IgD-negative memory B cell (primary cell): Measurements from ENCODE around the gene LIM2. TPM values are rescaled to one million over a fixed set of nuclear protein-coding genes. Genes with fewer than 3 reads are reported as not detected.
"Not testable (repeated sequence)": the region's sequence is repeated elsewhere in the genome, so short reads cannot be mapped to it uniquely, and the experiment has no call there.

ENCODE experiments used
- H3K27ac Mint-ChIP-seq, 3 donors: one replicate each; pipeline ENCODE4 v1.8.0; 2020 to 2022; ENCODE audit warnings: mild to moderate bottlenecking in 3 of 3, mixed read lengths in 3 of 3, moderate library complexity in 1 of 3
- H3K27me3 Mint-ChIP-seq: one replicate; pipeline ENCODE4 v1.8.0; 2021; ENCODE audit warnings: mixed read lengths
- H3K36me3 Mint-ChIP-seq: one replicate; pipeline ENCODE4 v1.8.0; 2020; ENCODE audit warnings: mild to moderate bottlenecking, mixed read lengths
- H3K4me1 Mint-ChIP-seq, 3 donors: one replicate each; pipeline ENCODE4 v1.8.0; 2020 to 2022; ENCODE audit warnings: mixed read lengths in 3 of 3, mild to moderate bottlenecking in 1 of 3
- H3K4me3 Mint-ChIP-seq, 4 donors: one replicate each; pipeline ENCODE4 v1.8.0; 2020 to 2022; ENCODE audit warnings: mild to moderate bottlenecking in 4 of 4, mixed read lengths in 4 of 4, moderate library complexity in 3 of 4
- H3K9me3 Mint-ChIP-seq, 3 donors: one replicate each; pipeline ENCODE4 v1.8.0; 2020 to 2021; ENCODE audit warnings: mixed read lengths in 3 of 3, mild to moderate bottlenecking in 1 of 3
- polyA plus RNA-seq: library from polyadenylated mRNA; unstranded; fragments of 300-500 nt; fragmentation: Illumina TruSeq; gene quantifications from one replicate; pipeline ENCODE4 v1.2.3, GENCODE V29; 2021

LIM2 gene, protein sequence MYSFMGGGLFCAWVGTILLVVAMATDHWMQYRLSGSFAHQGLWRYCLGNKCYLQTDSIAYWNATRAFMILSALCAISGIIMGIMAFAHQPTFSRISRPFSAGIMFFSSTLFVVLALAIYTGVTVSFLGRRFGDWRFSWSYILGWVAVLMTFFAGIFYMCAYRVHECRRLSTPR
- 0.24 TPM for polyA plus RNA-seq

DNA sequence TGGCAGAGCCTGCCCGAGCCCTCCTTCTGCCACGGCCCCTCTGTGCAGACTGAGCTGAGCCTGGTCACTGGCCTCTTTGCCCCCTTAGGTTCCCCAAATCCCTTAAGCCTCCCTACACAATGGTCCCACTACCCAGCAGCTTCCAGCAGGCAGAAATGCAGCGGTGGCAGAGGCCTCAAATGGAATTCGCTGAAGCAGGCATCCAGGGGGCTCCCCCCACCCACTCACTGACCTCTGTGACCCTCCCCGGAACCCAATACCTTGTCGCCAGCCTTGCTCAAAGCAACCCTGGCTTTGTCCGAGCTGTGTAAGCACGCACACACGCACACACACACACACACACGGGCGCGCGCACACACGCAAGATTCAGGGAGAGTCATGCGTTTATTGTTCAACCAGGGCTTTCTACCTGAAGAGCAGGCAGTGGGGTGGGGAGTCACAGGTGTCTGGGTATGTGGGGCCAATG, at the start of gene LIM2:
Gene LIM2, minus strand, starts transcription at position 51 of the 466 bp plus-strand sequence. CDS start 531 bp downstream, outside the sequence.
- peaks cover 1 to 6% (median 2%) of the 10 kb centered on the region in 3 donors for H3K4me1 Mint-ChIP-seq
- peak within 1 kb of the TSS in 2 of 3 donors; percentile 15 to 40 for H3K27ac Mint-ChIP-seq
- no peaks in the 10 kb centered on the region for H3K27me3 Mint-ChIP-seq
- peak within 1 kb of the TSS in 3 of 4 donors; percentile 3 to 55 (median 18) for H3K4me3 Mint-ChIP-seq
- no peaks in the 10 kb centered on the region for H3K9me3 Mint-ChIP-seq
- peaks cover 1% of the 10 kb centered on the region for H3K36me3 Mint-ChIP-seq

DNA sequence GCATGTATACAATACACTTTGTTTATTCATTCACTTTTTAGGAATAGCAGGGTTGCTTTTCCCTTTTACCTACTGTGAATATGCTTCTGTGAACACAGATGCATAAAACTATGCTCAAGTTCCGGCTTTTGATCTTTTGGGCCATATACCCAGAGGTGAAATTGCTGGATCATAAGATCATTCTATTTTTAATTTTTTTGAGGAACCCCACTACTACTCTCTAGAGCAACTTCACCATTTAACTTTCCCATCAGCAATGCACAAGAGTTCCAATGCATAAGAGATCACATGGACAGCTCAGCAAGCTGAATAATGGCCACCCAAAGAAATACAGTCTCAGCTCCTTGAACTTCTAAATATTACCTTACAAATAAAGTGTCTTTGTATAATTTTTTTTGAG, 46.7 kb upstream of the LIM2 start:
- H3K9me3 Mint-ChIP-seq: no peaks in the 10 kb centered on the region
- no peaks in the 10 kb centered on the region for H3K36me3 Mint-ChIP-seq
- H3K27ac Mint-ChIP-seq: no peak overlapping the region
- peaks cover 0 to 12% (median 1%) of the 10 kb centered on the region in 3 donors for H3K4me1 Mint-ChIP-seq
- no peak overlapping the region for H3K4me3 Mint-ChIP-seq
- H3K27me3 Mint-ChIP-seq: peaks cover 3% of the 10 kb centered on the region

DNA sequence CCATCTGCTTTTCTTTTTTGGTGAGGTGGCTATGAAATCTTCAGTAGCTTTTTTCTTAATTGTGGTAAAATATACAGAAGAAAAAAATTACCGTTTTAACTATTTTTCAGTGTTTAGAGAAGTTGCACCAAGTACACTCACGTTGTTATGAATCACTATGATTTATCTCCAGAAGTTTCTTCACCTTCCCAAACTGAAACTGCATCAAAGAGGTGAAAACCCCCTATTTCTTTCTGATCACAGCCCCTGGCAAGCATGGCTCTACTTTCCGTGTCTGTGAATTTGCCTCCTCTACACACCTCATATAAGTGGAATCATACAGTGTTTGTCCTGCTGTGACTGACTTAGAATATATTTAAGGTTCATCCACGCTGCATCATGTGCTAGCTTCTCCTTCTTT, 45.3 kb upstream of the LIM2 start:
- Mint-ChIP-seq H3K9me3 (no peaks in the 10 kb centered on the region), H3K4me1 (peaks cover 0 to 6% (median 0%) of the 10 kb centered on the region in 3 donors)

DNA sequence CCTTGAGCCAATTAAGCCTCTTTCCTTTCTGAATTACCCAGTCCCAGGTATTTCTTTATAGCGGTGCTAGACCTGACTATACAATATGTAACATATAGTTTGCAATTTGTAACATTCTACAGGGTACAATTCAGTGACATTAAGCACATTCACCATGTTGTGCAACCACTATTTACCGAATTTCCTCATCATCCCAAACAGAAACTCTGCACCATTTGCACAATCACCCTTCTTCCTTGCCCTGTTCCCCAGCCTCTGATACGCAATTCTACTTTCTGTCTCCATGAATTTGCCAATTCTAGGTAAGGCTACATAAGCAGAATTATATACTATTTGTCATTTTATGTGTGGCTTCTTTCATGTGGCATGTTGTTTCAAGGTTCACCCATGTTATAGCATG, 43.4 kb upstream of the LIM2 start:
- no peaks in the 10 kb centered on the region for H3K9me3 Mint-ChIP-seq
- peaks cover 2% of the 10 kb centered on the region for H3K36me3 Mint-ChIP-seq
- no peaks in the 10 kb centered on the region for H3K27me3 Mint-ChIP-seq
- H3K27ac Mint-ChIP-seq: no peak overlapping the region
- H3K4me3 Mint-ChIP-seq: no peak overlapping the region
- H3K4me1 Mint-ChIP-seq: peaks cover 0 to under 1% (median 0%) of the 10 kb centered on the region in 3 donors

More for the DNA sequence above, 45.3 kb upstream of the LIM2 start:
- Mint-ChIP-seq H3K27me3 (no peaks in the 10 kb centered on the region), H3K4me3 (no peak overlapping the region), H3K27ac (no peak overlapping the region), H3K36me3 (peaks cover 2% of the 10 kb centered on the region)

DNA sequence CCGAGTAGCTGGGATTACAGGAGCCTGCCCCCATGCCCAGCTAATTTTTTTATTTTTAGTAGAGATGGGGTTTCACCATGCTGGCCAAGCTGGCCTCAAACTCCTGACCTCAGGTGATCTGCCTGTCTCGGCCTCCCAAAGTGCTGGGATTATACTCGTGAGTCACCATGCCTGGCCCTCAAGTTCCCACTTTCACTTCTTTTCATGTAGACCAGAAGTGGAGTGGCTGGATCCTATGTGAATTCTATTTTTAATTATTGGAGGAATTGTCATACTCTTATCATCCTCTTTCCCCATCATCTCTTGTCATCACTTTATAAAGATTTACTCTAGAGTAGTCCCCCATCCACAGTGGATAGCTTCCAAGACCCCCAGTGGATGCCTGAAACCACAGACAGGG, 42.4 kb upstream of the LIM2 start:
- no peaks in the 10 kb centered on the region for H3K4me1 Mint-ChIP-seq
- H3K27ac Mint-ChIP-seq: no peak overlapping the region
- H3K9me3 Mint-ChIP-seq: no peaks in the 10 kb centered on the region
- peaks cover 2% of the 10 kb centered on the region for H3K36me3 Mint-ChIP-seq
- no peak overlapping the region for H3K4me3 Mint-ChIP-seq
- no peaks in the 10 kb centered on the region for H3K27me3 Mint-ChIP-seq

DNA sequence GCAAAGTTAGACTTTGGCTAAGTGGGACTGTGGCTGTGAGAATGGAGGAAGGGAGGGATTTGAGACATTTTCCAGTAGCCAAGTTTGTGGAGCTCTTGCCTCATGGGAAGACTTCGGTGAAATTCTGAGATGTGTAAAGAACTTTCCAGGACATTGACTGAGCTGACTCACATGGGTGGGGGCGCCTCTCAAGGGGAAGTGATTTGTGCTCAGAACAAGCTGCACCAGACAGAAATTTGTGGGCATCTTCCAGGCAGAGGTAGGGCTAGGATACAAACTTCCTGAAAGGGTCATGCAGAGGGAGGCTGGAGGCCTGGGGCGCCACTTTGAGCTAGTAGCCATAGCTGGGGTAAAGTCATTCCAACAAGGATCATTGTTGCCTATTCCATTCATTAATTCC, 39.4 kb upstream of the LIM2 start:
- peaks cover 4% of the 10 kb centered on the region for H3K27me3 Mint-ChIP-seq
- no peaks in the 10 kb centered on the region for H3K9me3 Mint-ChIP-seq
- H3K36me3 Mint-ChIP-seq: peaks cover 2% of the 10 kb centered on the region
- no peak overlapping the region for H3K27ac Mint-ChIP-seq
- no peaks in the 10 kb centered on the region for H3K4me1 Mint-ChIP-seq
- no peak overlapping the region for H3K4me3 Mint-ChIP-seq

DNA sequence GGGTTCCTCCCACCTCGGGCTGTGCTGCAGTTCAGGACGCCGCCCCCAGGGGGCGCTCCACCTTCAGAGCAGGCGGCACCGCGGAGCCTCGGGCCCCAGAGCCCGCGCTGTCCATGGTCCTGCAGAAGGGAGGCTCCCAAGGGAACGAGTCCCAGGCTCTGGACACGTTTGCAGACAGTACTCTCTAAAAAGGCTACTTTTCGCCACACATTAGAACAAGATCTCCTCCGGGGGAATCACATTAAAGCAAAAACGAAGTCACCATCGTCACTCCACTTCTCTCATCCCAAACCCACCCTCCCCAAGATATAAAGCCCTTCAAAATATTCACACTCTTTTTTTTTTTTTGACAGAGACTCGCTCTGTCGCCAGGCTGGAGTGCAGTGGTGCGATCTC, 34.3 kb upstream of the LIM2 start:
- Mint-ChIP-seq H3K27ac (peak overlapping the region in 1 of 3 donors; percentile 43), H3K27me3 (peaks cover 4% of the 10 kb centered on the region), H3K4me1 (peaks cover 6 to 14% (median 8%) of the 10 kb centered on the region in 3 donors), H3K36me3 (no peaks in the 10 kb centered on the region), H3K9me3 (no peaks in the 10 kb centered on the region), H3K4me3 (peak overlapping the region in 1 of 4 donors; percentile 43)

DNA sequence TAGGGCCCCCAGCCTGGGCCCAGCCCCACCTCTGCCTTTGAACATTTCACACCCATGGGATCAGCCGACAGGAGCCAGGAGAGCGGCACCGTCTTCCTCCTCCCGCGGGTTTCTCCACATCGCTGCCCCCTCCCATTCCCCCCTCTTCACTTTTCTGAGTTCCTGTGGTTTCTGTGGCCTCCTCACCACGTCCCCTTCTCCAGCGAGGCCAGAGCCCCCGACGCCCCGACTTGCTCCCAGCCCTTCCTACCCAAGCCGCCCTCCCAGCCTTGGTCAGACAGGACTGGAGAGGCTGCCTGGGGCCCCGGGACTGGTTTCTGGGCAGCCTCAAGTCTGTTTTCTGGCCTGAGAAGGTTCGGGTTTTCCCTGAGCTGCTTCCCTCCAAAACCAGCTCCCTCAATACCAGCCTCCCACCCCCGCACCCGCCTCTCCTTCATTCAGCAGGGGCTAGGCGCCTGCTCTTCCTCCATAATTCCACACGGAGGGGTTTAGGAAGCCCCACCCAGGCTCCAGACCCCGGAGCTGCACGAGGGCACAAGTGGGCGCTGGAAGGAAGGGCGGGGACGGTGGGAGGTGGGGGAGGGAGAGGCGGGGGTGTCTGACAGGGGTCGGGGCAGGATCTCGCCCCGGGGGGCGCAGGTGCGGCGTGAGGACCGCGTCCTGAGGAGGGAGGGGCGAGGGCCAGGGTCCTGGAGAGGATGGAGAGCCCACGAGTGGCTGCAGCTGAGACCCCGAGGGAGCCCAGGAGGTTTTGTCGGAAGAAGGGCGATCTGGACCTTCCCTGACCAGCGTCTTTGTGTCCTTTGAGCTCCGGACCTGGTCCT, 33.7 kb upstream of the LIM2 start:
- no peaks in the 10 kb centered on the region for H3K36me3 Mint-ChIP-seq
- H3K4me3 Mint-ChIP-seq: peak overlapping the region in 2 of 4 donors; percentile 43 to 63
- peaks cover 8 to 17% (median 10%) of the 10 kb centered on the region in 3 donors for H3K4me1 Mint-ChIP-seq
- H3K9me3 Mint-ChIP-seq: no peaks in the 10 kb centered on the region
- H3K27ac Mint-ChIP-seq: peak overlapping the region in 2 of 3 donors; percentile 46 to 71
- peaks cover 4% of the 10 kb centered on the region for H3K27me3 Mint-ChIP-seq

DNA sequence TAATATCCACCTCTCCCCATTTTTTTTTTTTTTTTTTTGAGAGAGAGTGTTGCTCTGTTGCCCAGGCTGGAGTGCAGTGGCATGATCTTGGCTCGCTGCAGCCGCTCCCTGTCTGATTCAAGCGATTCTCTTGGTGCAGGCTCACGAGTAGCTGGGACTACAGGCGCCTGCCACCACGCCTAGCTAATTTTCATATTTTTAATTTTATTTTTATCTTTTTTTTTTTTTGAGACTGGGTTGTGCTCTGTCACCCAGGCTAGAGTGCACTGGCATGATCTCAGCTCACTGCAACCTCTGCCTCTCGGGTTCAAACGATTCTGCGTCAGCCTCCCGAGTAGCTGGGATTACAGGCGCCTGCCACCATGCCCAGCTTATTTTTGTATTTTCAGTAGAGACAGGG, 32.7 kb upstream of the LIM2 start:
- H3K36me3 Mint-ChIP-seq, H3K4me3 Mint-ChIP-seq, H3K9me3 Mint-ChIP-seq, H3K27me3 Mint-ChIP-seq: not testable (repeated sequence)
- Mint-ChIP-seq H3K27ac (peak overlapping the region in 1 of 3 donors; percentile 42), H3K4me1 (peaks cover 9 to 17% (median 14%) of the 10 kb centered on the region in 3 donors)

DNA sequence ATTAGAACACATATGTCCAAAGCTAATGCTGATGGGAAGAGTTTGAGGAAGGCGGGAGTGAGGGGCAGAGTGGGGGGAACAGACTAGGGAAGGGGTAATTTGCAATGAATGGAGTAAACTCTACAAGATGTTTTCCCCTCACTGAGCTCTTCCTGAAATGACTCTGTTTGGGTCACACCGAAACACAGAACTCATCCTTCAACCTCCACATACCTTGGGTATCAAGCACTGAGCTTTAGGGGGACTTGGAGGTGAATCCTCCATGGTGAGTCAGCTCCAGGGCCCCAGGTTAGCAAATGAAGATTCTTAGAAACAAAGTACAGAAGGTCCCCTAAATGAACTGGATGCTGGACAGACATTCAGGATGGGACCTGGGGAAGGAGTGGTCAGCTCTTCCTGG, 30.9 kb upstream of the LIM2 start:
- Mint-ChIP-seq H3K27me3 (peaks cover 2% of the 10 kb centered on the region), H3K4me1 (peaks cover 10 to 20% (median 16%) of the 10 kb centered on the region in 3 donors), H3K36me3 (no peaks in the 10 kb centered on the region), H3K27ac (peak overlapping the region in 2 of 3 donors; percentile 71 to 88), H3K9me3 (no peaks in the 10 kb centered on the region), H3K4me3 (peak overlapping the region in 3 of 4 donors; percentile 8 to 55 (median 32))

DNA sequence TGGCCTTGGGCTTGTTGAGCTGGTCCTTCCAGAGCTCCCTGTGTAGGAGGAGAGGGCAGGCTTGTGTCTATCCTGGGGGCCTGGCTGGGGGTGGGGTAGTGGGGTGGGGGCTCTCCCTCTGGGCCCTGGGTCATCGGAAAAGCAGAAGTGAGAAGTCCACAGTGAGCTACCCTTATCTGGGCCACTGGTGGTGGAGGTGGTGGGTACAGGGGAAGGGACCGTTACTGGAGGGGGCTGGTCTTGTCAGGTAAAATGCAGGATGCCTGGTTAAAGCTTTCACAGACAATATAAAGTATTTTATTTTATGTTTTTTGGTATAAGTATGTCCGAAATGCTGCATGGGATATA, 30.0 kb upstream of the LIM2 start:
- peak overlapping the region; percentile 92 to 100 (median 96) for H3K4me3 Mint-ChIP-seq
- H3K9me3 Mint-ChIP-seq: no peaks in the 10 kb centered on the region
- no peaks in the 10 kb centered on the region for H3K36me3 Mint-ChIP-seq
- no peaks in the 10 kb centered on the region for H3K27me3 Mint-ChIP-seq
- peak overlapping the region; percentile 88 to 99 (median 97) for H3K27ac Mint-ChIP-seq
- peaks cover 11 to 27% (median 16%) of the 10 kb centered on the region in 3 donors for H3K4me1 Mint-ChIP-seq

DNA sequence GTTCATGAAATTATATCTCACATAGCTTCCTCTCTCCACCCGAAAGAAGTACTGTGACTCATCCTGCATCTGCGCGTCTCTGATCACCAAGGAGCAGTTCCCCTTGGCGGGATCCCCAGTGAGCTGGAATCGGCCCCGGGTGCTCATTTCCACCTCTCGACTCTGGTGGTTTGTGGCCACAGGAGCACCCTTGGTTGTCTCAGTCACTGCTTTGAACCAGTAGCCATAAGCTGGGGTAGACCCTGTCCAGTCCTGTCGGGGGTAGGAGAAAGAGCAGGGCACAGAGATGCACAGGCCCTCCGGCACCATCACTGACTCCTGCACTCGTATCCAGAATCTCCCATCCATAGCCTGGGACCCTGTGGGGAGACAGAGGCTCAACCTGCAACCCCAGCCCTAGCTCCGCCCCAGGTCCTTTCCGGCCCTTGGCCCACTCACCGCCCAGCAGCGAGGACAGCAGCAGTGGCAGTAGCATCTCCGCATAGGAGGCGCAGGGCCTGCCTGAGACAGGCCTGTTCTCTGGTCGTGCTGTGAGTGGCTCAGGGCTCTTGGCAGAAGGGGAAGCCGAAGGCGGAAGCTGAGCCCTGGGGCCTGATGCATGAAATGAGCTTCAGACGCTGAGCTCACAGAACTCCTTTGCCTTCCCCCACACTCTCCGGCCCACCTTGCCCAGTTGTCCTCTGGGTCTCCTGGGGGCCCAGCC, 29.5 kb upstream of the LIM2 start, which contains the start of gene SIGLEC10:
Gene SIGLEC10, minus strand, starts transcription at position 536 of the 703 bp plus-strand sequence. Its CDS starts 61 bp downstream, at position 475.
- H3K27me3 Mint-ChIP-seq: no peaks in the 10 kb centered on the region
- no peaks in the 10 kb centered on the region for H3K36me3 Mint-ChIP-seq
- peaks cover 11 to 27% (median 16%) of the 10 kb centered on the region in 3 donors for H3K4me1 Mint-ChIP-seq
- H3K27ac Mint-ChIP-seq: peak within 1 kb of the TSS; percentile 88 to 99 (median 97)
- peak within 1 kb of the TSS; percentile 92 to 100 (median 96) for H3K4me3 Mint-ChIP-seq
- H3K9me3 Mint-ChIP-seq: no peaks in the 10 kb centered on the region

DNA sequence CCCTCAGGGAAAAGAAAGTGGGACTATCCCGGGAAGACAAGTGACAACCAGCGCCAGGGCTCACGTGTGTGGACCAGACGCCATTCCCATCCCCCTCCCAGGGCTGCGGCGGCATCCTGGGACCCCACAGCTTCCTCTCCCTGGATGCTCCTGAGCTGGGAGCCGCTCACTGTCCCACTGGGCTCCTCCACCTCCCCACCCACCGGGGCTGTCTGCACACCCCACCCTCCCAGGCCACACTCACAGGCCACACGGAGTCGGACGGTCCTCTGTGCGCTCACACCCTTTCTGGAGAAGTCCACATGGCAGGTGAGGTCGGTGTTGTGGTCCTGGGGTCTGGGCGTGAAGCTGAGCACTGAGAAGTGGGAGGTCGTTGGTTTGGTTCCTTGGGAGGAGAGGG, 28.6 kb upstream of the LIM2 start:
- H3K27me3 Mint-ChIP-seq, H3K9me3 Mint-ChIP-seq, H3K36me3 Mint-ChIP-seq: not testable (repeated sequence)
- Mint-ChIP-seq H3K27ac (peak overlapping the region in 2 of 3 donors; percentile 97 to 99), H3K4me3 (peak overlapping the region; percentile 23 to 100 (median 94)), H3K4me1 (peaks cover 10 to 27% (median 16%) of the 10 kb centered on the region in 3 donors)

DNA sequence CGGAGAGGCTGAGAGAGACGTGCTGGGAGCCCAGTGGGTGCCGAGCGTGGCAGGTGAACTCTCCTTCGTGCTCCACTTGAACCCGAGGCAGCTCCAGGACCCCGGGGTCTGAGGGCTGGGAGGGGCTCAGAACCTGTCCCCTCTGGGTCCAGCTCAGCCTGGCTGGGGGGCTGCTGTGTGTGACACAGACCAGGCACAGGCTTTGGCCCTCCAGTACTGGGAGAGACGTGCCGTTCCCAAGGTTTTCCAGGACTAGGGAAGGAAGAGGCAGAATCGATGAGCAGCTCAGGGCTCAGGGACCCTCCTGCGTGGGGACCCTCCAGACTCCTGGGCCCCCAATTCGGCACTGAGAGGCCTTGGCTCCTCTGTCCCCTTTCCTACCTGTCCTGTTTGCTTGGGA, 27.4 kb upstream of the LIM2 start:
- Mint-ChIP-seq H3K4me3 (no peak overlapping the region), H3K27me3 (no peaks in the 10 kb centered on the region), H3K4me1 (peaks cover 10 to 27% (median 16%) of the 10 kb centered on the region in 3 donors), H3K27ac (no peak overlapping the region), H3K9me3 (no peaks in the 10 kb centered on the region), H3K36me3 (no peaks in the 10 kb centered on the region)
